ENCODE results near the gene BBLN.

The BBLN gene

DNA sequence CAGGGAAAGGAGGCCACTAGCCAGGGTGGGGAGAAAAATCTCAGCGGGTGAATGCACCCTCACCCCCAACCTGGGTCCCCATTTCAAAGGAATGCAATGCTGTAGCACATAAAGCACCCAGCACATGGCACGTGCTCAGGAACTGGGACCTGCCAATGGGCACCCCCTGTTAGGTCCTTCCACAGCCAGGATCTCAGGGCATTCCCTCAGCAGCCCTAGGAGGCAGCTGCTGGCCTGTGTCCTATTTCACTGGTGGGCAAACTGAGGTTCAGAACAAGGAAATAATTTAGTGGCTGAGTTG lies 51.9 kb downstream of the BBLN start:
- no peak for DNase-seq (ENCODE audit: low read depth, low spot score)

All from smooth muscle cell of the brain vasculature (primary cell).